Aorta (tissue), 5 donors: ENCODE measurements around the gene IL22RA2. TPM values are rescaled to one million over a fixed set of nuclear protein-coding genes. Genes with fewer than 3 reads are reported as not detected.

Experiments used
- ATAC-seq: fragments of 200-7000 bp; cut with Tn5 transposase; one replicate; pipeline ENCODE4 v1.9.1; 2022; ENCODE audit warnings: moderate library complexity; ENCODE audit not compliant: low FRiP score
- DNase-seq, 2 donors: peaks; one replicate each; pipeline ENCODE4 v3.0.0-alpha.2; 2020
- H3K27ac ChIP-seq, 2 donors: one replicate each; pipeline ENCODE4 v1.5.1; 2013; ENCODE audit warnings: low read length in 2 of 2, mild to moderate bottlenecking in 2 of 2, moderate library complexity in 2 of 2, control low read depth in 1 of 2, inconsistent platforms in 1 of 2, low read depth in 1 of 2
- H3K27me3 ChIP-seq, 2 donors: one replicate each; pipeline ENCODE4 v1.6.1; 2013; ENCODE audit warnings: control low read depth in 1 of 2, low read length in 1 of 2, mild to moderate bottlenecking in 1 of 2, moderate library complexity in 1 of 2; ENCODE audit not compliant: insufficient read depth in 2 of 2, control insufficient read depth in 1 of 2
- H3K36me3 ChIP-seq, 2 donors: one replicate each; pipeline ENCODE4 v1.6.1; 2013; ENCODE audit warnings: control low read depth in 1 of 2, low read length in 1 of 2, mild to moderate bottlenecking in 1 of 2; ENCODE audit not compliant: insufficient read depth in 2 of 2, control insufficient read depth in 1 of 2
- H3K4me1 ChIP-seq, 2 donors: one replicate each; pipeline ENCODE4 v1.6.1; 2013; ENCODE audit warnings: low read length in 2 of 2, control low read depth in 1 of 2, mild to moderate bottlenecking in 1 of 2, moderate library complexity in 1 of 2; ENCODE audit not compliant: insufficient read depth in 2 of 2, control insufficient read depth in 1 of 2
- H3K4me3 ChIP-seq, 2 donors: one replicate each; pipeline ENCODE4 v1.5.1; 2013; ENCODE audit warnings: low read length in 2 of 2, control low read depth in 1 of 2, mild to moderate bottlenecking in 1 of 2
- H3K9me3 ChIP-seq: one replicate; pipeline ENCODE4 v1.6.1; 2013; ENCODE audit warnings: mild to moderate bottlenecking, low read length; ENCODE audit not compliant: control insufficient read depth
- WGBS, 2 donors: extraction: QIAGEN DNeasy Blood & Tissue Kit; methylation state at CpG; one replicate each; pipeline ENCODE4 v1.1.7; 2013; 5-methylcytosine and 5-hydroxymethylcytosine counted together
- intact Hi-C, 2 donors: fragments of 100-400 bp; cut with DNase I; formaldehyde crosslinking; loops; one replicate each; pipeline versions ENCODE4 v1.14.2 to v1.15.0; 2022
- polyA plus RNA-seq, 2 donors: library from polyadenylated mRNA; stranded (reverse); fragments of 200-250 nt; gene quantifications; one replicate each; pipeline ENCODE4 v1.2.3, GENCODE V29; 2013
- total RNA-seq, 2 donors: library from RNA; stranded (reverse); fragmentation: NEBNext Ultra II Directional; extraction: Animal tissue kit (Norgen Biotek cat#: 25700); gene quantifications; one replicate each; pipeline ENCODE4 v1.2.1, GENCODE V29; 2021
- donor health status: healthy with polysubstance abuse.
- donor health status: Bipolar disorder and iron deficiency.
- donor health status: DM: no; HTN: no; CAD: no.
- donor health status: DM: no; HTN: no; CAD: no.
- donor health status: DM: yes; HTN: yes; CAD: no.

The IL22RA2 gene
- total and polyA plus RNA-seq, 4 donors, result not detected

DNA sequence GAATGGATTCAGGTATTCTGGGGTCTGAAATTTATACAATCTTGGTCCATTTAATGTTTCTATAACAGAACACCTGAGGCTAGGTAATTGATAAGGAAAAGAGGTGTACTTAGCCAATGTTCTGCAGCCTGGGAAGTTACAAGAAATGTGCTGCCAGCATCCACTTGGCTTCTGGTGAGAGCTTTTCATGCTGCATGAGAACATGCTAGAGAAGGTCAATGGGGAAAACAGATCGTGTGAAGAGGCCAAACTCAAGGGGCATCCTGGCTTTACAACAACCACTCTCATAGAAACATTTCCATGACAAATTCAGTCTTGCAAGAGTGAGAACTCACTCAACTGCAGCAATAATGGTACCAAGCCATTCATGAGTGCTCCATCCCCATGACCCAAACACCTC is 16.8 kb downstream of the IL22RA2 start:
- intact Hi-C loops, result no loop called here
- H3K27ac ChIP-seq, result no peak overlapping the region
- H3K4me3 ChIP-seq, result no peak overlapping the region
- no peaks in the 10 kb centered on the region for H3K27me3 ChIP-seq
- DNase-seq (no peak), ATAC-seq (no peak)
- H3K4me1 ChIP-seq, result no peaks in the 10 kb centered on the region
- 86 to 92% methylated on average over 1 of the region's 1 CpG for WGBS, 2 donors
- no peaks in the 10 kb centered on the region for H3K36me3 ChIP-seq
- no peaks in the 10 kb centered on the region for H3K9me3 ChIP-seq

DNA sequence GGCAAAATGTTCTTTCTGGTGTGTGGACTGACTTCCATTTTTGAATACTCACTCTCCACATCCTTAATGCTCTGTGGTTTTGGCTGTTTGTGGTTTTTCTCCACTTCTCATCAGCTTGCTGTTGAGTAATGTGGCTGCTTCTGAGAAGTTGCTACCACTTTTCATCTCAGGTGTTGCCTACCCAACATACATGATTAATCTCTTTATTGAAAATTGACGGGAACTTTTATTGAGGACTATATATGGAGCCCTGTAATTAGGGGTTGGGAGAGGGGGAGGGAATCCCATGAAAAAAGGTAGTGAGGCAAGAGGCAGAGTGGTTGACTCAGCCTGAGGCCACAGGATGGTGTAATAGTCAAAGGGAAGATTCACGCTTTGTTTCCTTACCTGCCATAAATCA is 17.6 kb downstream of the IL22RA2 start:
- Histone ChIP-seq H3K36me3 (no peaks in the 10 kb centered on the region), H3K27me3 (no peaks in the 10 kb centered on the region), H3K4me1 (no peaks in the 10 kb centered on the region), H3K27ac (no peak overlapping the region), H3K4me3 (no peak overlapping the region), H3K9me3 (no peaks in the 10 kb centered on the region)
- DNase-seq (no peak), ATAC-seq (no peak)
- intact Hi-C loops, result no loop called here
- 90 to 92% methylated on average over 2 of the region's 2 CpGs for WGBS, 2 donors

DNA sequence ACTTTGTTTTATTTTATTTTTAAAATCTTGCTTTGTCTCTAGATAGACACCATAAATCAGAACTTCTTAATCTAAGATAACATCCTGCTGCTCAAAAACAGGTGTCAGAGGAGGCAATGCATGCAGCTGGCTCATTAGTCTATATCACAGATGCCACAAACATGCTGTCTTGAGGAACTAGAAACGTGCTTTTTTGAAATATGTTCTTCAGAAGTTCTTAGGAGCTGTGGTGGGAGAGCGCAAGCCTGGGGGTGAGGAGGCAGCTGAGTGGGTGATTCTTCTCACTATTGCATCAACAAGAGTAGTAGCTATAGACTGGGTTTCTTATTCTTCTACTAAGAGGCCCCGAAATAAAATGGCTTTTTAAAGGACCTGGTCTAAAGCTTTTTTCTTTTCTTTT is 23.4 kb downstream of the IL22RA2 start:
- intact Hi-C loops, result no loop called here
- Histone ChIP-seq H3K4me1 (no peaks in the 10 kb centered on the region), H3K27ac (no peak overlapping the region), H3K4me3 (no peak overlapping the region), H3K27me3 (no peaks in the 10 kb centered on the region), H3K9me3 (no peaks in the 10 kb centered on the region), H3K36me3 (no peaks in the 10 kb centered on the region)
- no peak for DNase-seq
- no peak for ATAC-seq
- 79 to 80% methylated on average over 3 of the region's 3 CpGs for WGBS, 2 donors

DNA sequence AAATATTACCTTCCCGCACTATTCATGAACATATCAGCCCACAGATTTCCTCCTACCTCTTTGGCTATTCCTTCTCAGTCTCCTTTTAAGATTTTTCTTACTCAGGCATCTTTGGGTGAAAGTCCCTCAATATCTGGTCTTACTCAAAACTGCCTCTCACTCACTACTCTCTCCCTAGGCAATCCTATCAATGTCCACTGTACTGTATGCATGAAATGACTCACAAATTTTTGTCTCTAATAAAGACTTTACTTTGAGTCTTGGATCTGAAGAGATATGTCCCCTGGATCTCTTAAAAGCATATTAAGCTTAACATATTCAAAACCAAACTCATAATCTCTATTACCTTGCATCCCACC is 24.4 kb downstream of the IL22RA2 start:
- H3K27me3 ChIP-seq, result no peaks in the 10 kb centered on the region
- H3K27ac ChIP-seq, result no peak overlapping the region
- H3K4me3 ChIP-seq, result no peak overlapping the region
- no peaks in the 10 kb centered on the region for H3K36me3 ChIP-seq
- H3K4me1 ChIP-seq, result no peaks in the 10 kb centered on the region
- intact Hi-C loops, result no loop called here
- no peaks in the 10 kb centered on the region for H3K9me3 ChIP-seq
- DNase-seq (no peak), ATAC-seq (no peak)
- 82 to 84% methylated on average over 1 of the region's 1 CpG for WGBS, 2 donors

DNA sequence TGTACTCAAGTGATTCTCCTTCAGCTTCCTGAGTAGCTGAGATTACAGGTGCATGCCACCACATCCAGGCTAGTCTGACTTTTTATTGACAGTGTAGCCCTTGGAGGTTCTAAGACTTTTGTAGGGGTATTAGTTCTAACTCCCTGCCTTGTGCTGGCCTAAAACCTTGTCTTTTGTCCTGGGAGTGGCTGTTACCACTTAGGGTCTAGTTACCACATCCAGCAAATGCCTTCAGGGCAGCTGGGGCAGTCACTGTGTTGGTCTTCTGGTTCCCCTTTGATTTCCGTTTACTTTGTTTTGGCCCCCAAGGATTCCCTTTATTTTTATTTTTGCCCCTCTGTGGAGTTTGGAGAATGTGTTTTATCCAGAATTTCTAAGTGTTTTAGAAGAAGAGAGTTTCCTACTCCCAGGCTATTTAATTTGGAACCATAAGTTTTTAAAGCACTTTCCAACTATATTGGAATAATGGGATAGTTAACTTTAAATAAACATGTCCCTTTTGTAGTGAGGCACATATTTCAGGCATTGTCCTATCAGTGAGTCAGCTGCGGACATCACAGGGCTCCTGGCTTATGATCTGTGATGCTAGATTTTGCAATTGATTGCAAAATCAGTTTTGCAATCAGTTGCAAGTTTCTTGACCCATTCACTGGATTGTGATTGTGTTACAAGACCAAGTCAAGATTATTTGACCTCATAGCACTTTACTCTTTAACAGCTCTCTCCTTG is 25.0 kb downstream of the IL22RA2 start:
- no peaks in the 10 kb centered on the region for H3K9me3 ChIP-seq
- no peaks in the 10 kb centered on the region for H3K36me3 ChIP-seq
- DNase-seq (no peak), ATAC-seq (peak; percentile 76)
- WGBS, 2 donors, result 65 to 68% methylated on average over 2 of the region's 2 CpGs
- no peak overlapping the region for H3K4me3 ChIP-seq
- H3K4me1 ChIP-seq, result no peaks in the 10 kb centered on the region
- intact Hi-C loops, result no loop called here
- no peaks in the 10 kb centered on the region for H3K27me3 ChIP-seq
- no peak overlapping the region for H3K27ac ChIP-seq

DNA sequence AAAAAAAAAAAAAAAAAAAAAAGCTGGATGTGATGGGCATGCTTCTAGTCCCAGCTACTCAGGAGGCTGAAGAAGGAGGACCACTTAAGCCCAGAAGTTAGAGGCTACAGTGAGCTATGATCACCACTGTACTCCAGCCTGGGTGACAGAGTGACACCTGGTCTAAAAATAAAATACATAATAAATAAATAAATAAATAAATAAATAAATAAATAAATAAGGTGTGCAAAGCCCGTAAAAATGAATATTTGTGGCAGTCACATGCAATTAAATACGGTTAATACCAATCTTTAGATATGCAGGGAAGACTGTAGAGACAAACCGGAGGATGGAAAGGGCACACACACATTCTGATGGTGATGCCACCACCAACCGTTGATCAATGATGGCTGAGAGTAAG is 26.2 kb downstream of the IL22RA2 start:
- no peaks in the 10 kb centered on the region for H3K27me3 ChIP-seq
- intact Hi-C loops, result no loop called here
- 92 to 95% methylated on average over 4 of the region's 4 CpGs for WGBS, 2 donors
- H3K4me1 ChIP-seq, result no peaks in the 10 kb centered on the region
- DNase-seq (no peak), ATAC-seq (no peak)
- H3K36me3 ChIP-seq, result no peaks in the 10 kb centered on the region
- no peak overlapping the region for H3K4me3 ChIP-seq
- H3K27ac ChIP-seq, result no peak overlapping the region
- H3K9me3 ChIP-seq, result no peaks in the 10 kb centered on the region

DNA sequence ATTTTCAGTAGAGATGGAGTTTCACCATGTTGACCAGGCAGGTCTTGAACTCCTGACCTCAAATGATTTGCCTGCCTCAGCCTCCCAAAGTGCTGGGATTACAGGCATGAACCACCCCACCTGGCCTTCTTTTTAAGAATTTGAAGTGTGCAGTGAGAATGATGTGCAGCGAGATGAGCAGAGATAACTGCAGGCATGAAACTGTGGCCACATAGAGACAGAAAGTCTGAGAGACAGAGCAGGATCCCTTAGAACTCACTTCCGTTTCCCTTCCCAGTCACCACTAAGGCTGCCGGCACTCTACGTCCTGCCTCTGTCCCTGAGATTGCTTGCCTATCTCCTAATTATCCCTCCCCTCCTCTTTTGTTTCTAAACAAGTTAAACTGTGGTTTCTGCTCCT is 27.2 kb downstream of the IL22RA2 start:
- Histone ChIP-seq H3K4me1 (no peaks in the 10 kb centered on the region), H3K27me3 (no peaks in the 10 kb centered on the region), H3K36me3 (no peaks in the 10 kb centered on the region), H3K4me3 (no peak overlapping the region), H3K9me3 (no peaks in the 10 kb centered on the region), H3K27ac (no peak overlapping the region)
- intact Hi-C loops, result no loop called here
- no peak for DNase-seq
- 89 to 93% methylated on average over 4 of the region's 4 CpGs for WGBS, 2 donors
- no peak for ATAC-seq

DNA sequence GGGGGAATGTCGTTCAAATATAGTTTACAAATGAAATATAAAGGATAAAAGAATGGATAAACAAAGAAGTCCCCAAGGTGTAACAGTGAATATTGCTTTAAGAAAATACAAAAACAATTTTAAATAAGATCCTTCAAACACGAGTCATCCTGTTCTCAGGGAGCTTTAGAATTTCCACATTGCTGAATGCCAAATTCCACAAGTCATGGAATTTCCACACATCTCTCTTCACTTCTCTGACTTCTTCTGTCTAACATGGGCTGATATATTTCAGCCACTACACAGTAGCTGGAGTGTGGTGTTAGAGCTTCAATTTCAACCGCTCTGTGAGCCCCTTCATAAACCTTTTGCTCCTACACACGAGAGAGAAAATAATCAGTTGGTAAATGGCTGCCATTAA is 28.0 kb downstream of the IL22RA2 start:
- Histone ChIP-seq H3K36me3 (no peaks in the 10 kb centered on the region), H3K27ac (no peak overlapping the region), H3K27me3 (no peaks in the 10 kb centered on the region), H3K4me3 (no peak overlapping the region), H3K4me1 (no peaks in the 10 kb centered on the region), H3K9me3 (no peaks in the 10 kb centered on the region)
- ATAC-seq (no peak), DNase-seq (no peak)
- WGBS, 2 donors, result 26 to 50% methylated on average over 4 of the region's 4 CpGs
- intact Hi-C loops, result no loop called here

DNA sequence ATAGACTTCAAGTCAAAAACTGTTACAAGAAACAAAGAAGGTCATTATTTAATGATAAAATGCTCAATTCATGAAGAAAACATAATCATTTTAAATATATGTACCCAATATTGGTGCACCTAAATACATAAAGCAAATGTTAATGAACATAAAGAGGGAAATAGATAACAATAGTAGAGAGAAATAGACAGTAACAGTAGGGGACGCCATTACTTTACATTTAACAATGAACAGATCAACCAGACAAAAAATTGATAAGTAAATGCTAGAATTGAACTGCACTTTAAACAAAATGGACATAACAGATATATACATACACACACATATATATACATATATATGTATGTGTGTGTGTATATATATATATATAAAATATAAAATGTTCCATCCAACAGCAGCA is 37.4 kb downstream of the IL22RA2 start:
- DNase-seq (no peak), ATAC-seq (no peak)
- Histone ChIP-seq H3K27ac (no peak overlapping the region), H3K9me3 (peaks cover 9% of the 10 kb centered on the region), H3K27me3 (no peaks in the 10 kb centered on the region), H3K4me3 (no peak overlapping the region), H3K36me3 (no peaks in the 10 kb centered on the region), H3K4me1 (no peaks in the 10 kb centered on the region)
- intact Hi-C loops, result no loop called here
- WGBS, 2 donors, result 65 to 77% methylated on average over 1 of the region's 1 CpG
